CD4-positive, alpha-beta T cell treated with Interleukin-21 for 1 hour (primary cell): ENCODE data around the gene CHURC1.
A peak's percentile ranks its signal among the peaks of the same experiment; 100 is the strongest.
"Not testable (repeated sequence)": the region's sequence is repeated elsewhere in the genome, so short reads cannot be mapped to it uniquely, and the experiment has no call there.

Experiments used
- DNase-seq: peaks from one replicate; pipeline ENCODE4 v3.0.0-alpha.2; 2020

The CHURC1 gene

DNA sequence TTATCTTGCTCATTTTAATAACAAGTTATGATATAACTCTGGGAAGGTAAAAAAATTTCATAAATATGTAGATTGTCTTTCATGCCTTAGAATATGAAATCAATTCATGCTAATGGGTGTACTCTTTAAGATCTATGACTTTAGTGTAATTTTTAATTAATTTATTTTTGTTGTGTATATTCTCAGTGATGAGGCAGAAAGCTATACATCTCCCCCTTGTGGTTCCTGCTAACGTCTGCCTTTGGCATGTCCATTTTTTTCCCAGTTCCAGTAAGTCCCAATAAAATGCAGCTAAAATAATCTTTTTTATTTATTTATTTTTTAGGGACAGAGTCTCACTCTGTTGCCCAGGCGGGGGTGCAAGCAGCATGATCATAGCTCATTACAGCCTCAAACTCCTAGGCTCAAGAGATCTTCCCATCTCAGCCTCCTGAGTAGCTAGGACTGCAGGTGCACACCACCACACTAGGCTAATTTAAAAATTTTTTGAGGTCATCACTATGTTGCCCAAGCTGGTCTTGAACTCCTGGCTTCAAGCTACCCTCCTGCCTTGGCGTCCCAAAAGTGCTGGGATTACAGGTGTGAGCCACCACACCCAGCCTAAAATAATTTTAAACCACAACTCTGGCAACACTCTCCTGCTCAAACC, 3.3 kb upstream of the CHURC1 start:
- no peak for DNase-seq

DNA sequence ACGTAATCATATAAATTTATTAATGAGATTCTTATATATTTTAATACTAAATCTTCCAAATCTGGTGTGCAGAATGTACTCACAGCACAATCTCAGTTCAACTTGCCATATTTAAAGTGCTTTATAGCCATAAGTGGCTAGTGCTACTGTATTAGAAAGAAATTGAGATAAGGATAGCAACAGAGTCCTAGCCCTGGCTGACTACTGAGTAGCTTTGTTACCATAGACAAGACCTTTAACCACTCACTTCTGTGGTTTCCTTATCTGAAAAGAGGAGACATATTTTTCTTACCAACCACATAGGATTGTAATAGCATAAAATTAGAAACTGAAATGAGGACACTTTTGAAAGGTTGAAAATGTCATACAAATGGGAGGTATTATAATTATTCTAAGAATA, 2.0 kb upstream of the CHURC1 start:
- no peak for DNase-seq

DNA sequence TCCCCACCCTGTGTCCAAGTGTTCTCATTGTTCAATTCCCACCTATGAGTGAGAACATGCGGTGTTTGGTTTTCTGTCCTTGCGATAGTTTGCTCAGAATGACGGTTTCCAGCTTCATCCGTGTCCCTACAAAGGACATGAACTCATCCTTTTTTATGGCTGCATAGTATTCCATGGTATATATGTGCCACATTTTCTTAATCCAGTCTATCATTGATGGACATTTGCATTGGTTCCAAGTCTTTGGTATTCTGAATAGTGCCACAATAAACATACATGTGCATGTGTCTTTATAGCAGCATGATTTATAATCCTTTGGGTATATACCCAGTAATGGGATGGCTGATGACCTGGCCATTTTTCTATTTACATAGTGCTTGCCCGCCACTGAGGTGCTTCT, 778 bp upstream of the CHURC1 start:
- not testable (repeated sequence) for DNase-seq

DNA sequence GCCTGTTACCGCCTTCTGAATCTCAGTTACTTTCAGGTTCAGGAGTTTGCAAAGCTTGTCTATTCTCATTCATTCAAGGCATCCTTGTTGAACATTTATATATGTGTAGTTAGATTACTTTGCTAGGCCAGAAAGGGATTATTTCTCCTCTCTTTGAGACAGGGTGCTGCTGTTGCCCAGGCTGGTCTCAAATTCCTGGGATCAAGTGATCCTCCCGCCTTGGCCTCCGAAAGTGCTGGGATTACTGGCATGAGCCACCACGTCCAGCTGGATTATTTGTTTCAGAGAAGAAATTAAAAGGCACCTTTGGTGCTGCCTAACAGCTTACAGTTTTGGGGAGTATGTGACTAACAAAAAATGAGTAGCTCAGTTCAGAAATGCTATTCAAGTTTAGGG, 772 bp downstream of the CHURC1 start:
- no peak for DNase-seq

DNA sequence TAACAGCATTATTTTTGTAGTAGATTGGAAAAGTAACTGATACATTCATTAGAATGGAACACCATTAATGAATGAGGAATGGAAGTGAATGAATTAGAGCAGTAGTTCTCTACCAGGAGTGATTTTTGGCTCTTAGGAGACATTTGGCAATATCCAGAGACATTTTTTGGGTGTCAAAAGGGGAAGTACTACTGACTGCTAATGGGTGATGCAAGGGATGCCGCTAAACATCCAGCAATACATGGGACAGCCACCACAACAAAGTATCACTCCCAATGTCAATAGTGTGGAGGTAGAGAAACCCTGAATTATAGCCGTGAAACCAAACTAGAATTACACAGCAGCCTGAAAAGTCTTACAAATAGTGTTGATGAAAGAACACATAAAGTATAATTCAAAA, 1.5 kb downstream of the CHURC1 start:
- no peak for DNase-seq

DNA sequence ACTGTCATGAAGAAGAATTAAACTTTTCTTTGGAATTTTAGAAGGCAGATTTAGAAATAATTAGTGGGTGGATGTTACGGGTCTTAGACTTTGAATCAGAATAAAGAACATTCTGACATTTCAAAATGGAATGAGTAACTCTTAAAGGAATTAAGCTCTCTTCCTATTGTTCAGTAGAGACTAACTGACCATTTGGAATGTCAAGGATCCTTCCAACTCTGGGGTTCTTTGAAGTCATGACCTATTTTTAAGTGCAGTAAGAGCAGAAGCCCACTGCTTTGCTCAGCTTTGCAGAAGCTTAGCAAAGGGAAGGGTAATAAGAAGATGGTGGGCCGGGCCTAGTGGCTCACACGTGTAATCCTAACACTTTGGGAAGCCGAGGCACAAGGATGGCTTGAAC, 4.0 kb downstream of the CHURC1 start:
- no peak for DNase-seq

DNA sequence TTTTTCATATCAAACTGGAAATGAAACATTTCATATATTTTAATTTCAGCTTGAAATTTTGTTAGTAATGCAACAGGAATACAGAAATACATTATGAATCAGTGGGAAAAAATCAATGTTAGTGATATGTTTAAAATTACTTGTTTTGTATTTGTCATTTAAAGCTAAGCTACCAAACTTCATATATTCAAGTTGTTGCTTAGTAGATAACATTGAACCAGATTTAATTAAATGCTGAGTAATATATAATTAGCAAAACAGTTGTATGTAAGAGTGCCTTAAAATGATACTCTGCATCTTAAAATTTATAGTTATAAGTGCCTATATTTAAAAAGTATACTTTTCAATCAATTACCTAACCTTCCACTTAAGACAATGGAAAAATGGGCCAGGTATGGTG, 5.0 kb downstream of the CHURC1 start:
- no peak for DNase-seq

DNA sequence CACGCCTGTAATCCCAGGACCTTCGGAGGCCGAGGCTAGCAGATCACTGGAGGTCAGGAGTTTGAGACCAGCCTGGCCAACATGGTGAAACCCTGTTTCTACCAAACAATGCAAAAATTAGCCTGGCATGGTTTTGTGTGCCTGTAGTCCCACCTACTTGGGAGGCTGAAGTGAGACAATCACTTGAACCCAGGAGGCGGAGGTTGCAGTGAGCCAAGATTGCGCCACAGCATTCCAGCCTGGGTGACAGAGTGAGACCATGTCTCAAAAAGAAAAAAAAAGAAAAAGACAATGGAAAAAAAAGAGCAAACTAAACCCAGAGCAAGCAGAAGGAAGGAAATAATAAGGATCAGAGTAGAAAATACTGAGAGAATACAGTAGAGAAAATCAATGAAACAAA, 5.4 kb downstream of the CHURC1 start:
- no peak for DNase-seq

DNA sequence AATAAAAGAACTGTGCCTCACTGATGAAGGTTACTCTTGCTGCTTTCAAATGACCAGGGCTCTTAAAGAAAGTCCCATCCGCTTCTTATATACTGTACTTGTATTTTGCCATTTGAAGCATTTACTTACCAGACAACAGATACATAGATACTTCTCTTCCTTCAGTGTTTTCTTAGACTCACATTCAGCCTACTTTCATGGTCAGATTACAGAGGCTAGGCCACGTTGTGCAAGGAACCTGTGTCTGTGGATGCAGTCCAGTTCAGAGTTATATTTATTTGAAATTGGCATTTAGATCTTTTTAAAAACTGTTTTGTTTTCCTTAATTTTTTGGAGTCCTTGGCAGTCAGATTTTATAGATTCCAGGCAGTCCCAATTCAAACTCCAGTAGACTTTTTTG, 6.2 kb downstream of the CHURC1 start:
- no peak for DNase-seq

DNA sequence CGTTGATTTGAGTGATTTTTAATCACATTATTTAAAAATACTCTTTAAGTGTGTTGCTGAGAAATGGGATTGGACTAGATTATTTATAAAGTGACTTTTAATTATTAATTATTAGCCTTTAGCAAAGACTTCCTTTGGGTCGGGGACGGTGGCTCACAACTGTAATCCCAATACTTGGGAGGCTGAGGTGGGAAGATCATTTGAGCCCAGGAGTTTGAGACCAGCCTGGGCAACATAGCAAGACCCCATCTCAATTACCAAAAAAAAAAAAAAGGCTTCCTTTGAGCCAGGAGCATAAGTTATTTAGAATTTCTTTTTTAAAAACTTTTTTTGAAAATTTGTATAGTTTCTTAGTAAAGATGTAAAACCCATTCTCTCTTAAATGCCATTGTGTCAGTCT, 8.8 kb downstream of the CHURC1 start:
- no peak for DNase-seq

DNA sequence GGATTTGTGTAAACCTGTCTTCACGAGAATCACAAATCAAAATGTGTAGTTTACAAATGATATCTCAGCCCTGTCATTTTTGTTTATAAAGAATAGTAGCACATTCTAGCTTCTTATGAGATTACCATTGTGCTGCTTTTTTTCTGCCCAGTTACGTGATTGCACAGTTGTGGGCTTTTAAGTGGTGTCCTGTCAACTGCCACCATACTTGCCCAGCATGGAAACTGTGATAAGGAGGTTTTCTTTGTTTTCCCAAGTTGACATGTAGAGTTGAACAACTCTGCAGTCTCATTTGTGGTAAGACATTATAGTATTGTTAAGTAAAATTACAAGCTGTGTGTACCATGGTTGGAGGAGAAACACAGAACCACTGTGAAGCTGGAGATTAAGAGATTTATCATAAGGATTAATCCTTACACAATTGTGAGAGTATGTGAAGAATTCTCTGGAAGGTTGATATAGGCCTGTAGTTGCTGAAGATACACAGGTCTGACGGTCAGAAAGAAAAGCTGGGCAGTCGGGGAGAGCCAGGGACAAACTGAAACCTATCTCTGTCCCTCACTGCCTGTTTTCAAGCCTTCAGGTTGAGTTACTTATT, 12.2 kb downstream of the CHURC1 start:
- DNase-seq = no peak

DNA sequence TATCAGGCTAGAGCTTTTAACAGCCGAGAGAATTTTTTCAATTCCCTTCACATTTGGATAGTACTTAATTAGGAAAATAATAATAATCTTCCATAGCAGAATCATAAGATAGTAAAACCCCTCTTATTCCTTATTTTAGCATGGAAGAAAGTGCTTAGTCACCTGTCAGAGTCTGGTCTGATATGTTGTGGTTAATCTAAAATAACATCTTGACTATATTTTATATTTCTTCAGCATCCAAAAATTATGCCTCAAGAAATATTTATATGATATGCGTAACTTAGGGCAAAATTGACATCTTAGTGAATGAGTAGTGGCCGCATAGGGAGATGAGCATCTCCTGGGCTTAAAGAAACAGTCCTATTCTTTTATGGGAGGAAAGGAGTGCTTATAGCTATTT, 12.8 kb downstream of the CHURC1 start:
- DNase-seq = no peak

DNA sequence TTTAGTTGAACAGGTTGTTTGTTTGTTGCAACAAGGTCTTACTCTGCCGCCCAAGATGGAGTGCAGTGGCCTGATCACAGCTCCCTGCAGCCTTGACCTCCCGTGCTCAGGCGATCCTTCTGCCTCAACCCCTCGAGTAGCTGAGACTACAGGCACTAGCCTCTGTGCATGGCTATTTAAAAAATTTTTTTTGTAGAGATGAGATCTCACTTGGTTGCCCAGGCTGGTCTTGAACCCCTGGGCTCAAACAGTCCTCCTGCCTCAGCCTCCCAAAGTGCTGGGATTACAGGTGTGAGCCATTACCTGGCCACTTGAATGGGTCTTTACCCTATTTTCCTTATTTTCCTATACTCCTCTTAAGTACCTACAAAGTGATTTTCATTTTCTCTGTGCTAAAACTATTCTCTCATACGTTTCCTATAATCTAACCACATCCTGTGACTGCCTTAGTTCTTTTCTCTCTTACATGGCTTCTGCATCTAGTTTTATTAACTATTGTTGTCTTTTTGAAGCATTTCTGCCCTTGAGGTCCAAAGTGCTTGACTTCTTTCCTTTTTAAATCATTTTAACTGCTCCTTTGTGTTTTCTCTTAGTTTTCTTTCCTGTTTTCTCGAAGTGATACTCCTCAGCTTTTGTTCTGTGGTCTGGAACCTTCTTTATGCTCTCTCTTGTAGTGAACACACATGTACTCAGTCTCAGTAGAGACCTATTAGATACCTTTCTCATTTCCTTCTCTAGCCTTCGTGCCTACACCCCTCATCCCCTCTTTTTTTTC, 14.2 kb downstream of the CHURC1 start:
- peak; percentile 42 for DNase-seq

DNA sequence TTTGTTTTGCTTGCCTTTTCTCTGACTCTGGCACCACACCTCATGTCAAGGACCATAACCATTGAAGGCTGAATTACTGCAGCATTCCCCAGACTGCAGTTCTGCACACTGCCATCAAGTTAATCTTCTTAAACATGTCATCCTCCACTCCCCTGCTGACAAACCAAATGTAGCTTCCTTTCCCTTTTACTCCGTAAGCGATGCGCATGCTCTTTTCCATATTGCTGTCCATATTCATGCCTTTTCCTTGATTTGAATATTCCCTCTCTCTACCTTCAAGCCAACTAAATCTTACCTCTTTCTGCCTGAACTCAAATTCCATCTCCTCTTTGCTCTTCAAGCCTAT, 14.7 kb downstream of the CHURC1 start:
- no peak for DNase-seq

DNA sequence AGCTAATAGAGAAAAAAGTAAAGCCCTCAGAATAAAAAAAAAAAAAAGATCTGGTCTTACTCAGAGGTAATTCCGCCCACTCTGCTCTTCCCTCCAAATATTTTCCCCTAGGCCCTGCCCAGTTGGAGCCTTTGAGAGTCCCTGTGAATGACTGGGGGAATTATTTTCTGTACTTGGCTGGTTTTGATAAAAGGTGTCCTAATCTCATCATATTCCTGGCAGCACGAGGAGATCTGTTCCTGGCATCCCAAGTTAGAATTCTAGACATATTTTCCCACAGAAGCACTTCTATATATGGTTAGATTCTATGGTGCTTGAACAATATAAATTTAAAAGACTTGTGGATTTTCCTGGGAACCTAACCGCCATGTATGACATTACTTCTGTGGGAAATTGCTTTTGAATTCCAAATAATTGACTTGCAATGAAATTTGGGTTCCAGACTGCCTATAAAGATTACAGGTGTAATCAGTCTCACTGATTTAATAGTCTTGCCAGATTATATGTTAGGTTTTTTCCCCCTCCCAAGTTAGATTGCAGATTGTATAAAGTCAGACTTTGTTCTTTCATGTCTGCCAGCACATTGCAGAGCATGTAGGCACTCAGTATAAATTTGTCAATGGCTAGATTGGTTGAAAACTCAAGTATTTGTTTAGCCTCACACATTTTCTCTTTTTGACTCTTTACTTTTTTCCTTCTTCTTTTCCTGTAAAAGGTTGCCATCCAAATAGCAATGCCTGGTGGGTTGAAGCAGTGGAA, 16.0 kb downstream of the CHURC1 start:
- DNase-seq = no peak

DNA sequence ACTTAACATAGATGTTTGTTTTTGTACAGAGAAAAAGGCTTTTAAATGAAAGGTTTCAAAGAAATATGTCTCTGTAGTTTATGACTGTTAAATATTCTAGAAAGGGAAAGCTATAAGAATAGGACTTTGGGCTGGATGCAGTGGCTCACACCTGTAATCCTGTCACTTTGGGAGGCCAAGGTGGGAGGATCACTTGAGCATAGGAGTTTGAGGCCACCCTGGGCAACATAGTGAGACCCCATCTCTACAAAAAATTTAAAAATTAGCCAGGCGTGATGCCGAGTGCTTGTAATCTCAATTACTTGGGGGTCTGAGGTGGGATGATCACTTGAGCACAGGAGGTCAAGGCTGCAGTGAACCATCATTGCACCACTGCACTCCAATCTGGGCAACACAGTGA, 16.9 kb downstream of the CHURC1 start:
- no peak for DNase-seq

DNA sequence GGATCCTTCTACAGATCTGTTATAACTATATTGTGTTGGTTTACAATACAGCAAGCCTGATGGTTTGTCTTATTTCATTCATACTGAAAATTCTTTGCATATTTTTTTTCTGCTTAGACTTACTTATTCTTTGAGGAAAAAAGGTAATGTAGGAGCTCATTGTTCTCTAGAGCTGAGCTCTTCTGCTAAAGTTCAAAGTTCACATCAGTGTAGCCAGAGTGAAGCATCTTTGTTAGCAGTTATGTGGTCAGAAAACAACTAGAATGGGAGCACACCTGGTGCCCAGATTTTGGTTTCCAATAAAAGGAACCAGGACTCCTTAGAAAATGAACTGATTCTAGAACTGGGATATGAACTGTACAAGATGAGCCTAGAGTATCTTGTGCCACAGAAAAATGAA, 18.0 kb downstream of the CHURC1 start:
- DNase-seq = no peak

DNA sequence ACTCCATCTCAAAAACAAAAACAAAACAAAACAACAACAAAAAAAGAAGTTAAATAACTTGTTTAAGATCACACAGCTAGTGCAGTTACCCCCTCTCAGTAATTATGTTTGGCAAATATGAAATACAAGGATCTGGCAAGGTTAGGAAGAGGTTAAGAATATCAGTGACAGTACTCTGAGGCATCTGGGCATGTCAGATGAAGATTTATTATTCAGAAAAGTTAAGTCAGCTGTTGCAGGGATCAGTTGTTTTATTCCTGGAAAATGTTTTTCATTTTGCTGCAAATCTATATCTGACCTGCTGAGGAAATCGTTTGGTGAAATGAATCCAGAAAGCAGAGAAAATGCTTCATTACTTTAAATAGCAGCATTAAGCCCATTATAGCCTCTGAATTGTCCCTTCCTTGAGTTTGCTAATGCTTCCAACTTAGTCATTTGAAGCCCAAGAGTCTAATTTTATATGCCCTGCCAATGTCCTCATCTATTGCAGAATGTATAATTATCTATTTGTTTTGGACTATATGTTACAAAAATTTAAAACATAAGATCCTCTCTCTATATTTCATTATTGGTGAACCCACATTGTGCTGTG, 20.2 kb downstream of the CHURC1 start:
- no peak for DNase-seq

DNA sequence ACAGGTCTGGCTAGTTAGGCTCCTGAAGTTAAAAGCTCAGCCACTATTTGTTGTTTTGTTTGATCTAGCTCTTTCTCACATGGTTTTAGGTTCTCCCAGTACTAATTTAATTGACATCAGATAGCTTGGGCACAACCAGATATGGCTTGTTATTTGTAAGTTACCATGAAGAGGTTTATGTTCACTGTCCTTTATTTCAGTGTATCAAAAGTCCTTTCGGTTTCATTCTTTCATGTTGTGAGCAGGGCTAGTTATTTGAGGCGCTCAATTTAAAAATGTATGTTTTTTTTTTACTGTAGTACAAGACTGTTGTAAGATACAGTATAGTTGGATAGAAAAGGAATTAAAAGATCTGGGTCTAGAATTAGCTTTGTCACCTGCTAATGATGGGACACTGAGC, 21.3 kb downstream of the CHURC1 start:
- DNase-seq = peak; percentile 28

DNA sequence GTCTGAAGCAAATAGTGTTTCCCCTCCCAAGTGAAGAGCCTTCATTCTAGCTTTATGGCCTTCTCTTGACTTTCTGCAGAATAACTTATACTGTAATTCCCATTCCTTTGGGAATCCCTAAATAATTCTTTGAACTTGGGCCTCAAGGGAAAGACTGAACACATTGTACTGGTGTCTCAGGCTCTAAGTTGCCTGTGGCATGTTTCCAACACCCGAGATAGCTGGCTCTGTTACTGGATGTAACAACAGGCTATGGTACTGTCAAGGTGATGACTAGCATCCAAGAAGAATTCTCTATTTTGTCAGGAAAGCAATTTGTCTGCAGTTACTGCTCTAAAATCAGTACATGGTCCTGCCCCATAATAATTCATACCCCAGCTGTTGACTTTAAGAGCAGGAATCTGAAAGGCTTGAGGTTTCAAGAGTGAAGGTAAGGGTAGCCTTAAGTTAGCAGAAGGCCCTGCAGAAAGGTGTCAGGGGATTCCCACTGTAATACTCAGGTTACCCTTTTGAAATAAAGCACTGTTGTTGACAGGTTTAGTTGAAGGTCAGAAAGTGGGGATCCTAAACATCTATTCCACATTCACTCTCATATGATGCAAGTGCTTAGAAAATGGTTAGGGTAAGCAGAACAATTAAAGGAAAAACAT, 23.0 kb downstream of the CHURC1 start:
- DNase-seq = no peak

DNA sequence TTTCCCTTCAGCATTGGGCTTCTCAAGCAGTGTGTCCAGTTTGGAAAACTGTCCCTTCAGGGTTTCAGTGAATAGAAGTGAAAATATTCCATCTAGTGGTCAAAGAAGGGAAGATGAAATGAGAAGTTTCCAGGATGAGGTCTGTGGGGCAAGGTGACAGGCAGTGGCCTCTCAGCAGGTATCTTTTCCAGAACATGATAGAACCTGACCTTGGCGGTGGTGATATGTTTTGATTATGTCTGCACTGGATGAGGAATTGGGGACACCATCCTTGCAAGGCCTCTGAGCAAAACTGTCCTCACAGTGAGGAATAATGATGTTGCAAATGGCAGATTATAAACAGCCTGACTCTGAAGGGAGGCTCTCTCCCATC, 23.6 kb downstream of the CHURC1 start:
- no peak for DNase-seq

DNA sequence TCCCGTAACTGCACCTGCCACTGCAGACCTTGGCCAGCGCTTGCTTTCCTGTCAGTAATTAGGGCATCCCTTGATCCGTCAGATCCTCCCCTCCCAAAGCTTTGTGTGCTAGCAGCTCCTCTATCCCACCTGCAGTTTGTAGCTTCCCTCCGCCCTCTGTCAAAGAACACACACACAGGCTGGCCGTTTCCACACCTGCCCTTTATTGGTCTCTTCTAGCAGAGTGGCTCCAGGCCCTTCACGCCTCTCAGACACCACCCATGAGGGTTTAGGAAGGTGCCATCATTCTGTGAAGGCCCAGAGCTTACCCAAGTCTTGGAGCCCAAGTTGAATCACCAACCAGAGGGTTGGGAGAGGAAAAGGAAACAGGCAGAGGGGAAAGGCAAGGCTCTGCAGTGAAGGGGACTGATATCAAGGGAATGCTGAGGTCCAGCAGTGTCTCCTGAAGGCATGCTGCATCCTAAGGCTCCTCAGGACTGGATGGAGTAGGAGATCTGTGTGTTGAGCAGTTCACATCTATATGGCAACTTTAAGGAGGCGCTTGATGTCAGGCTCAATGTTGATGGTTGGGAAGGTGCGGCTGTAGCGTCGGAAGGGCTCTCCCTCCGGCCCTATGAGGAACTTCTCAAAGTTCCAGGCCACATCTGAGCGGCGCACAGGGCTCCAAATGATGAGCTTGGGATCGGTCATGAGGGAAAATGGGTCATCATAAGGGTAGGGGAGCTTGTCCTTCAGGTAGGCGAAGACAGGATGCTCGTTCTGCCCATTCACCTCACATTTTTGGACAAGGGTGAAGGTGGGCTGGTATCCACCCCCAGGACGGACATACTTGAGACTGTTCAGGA, 24.9 kb downstream of the CHURC1 start:
- no peak for DNase-seq
